Fibroblast of lung (primary cell): Measurements from ENCODE around the gene CLEC16A.

Experiments used
- EZH2 ChIP-seq: IDR thresholded peaks from 2 replicates; pipeline ENCODE4 v1.5.1; 2012; ENCODE audit warnings: low read length, control low read depth, mild to moderate bottlenecking; ENCODE audit errors: missing control alignments
- TF ChIP-seq, protein P1 (sequence below), 2 donors: IDR thresholded peaks in 1 of 2; conservative IDR thresholded peaks in 1 of 2; 1 replicate in 1 of 2; 2 replicates in 1 of 2; pipeline ENCODE4 v1.5.1; 2011 to 2012; ENCODE audit warnings: low read length in 2 of 2, control low read depth in 1 of 2, inconsistent platforms in 1 of 2, low read depth in 1 of 2, mild to moderate bottlenecking in 1 of 2

DNA sequence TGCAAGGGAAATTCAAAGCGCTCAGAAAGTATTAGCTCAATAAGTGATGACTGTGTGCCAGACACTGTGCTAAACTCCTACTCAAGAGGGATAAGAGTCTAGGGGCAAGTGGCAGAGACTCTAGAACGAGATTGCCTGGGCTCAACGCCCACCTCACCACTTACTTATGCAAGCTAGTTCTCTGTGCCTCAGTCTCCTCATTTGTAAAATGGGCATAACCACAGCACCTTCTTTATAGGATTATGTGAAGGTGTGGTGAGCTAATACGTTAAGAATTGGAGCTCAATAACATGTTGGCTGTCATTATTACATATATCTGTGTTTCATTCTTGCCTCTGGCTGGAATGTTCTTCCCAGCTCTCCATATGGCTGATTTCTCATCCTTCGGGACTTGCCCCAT lies 17.5 kb upstream of the CLEC16A start:
- TF ChIP-seq EZH2, result no peak
- TF ChIP-seq, protein P1, sequence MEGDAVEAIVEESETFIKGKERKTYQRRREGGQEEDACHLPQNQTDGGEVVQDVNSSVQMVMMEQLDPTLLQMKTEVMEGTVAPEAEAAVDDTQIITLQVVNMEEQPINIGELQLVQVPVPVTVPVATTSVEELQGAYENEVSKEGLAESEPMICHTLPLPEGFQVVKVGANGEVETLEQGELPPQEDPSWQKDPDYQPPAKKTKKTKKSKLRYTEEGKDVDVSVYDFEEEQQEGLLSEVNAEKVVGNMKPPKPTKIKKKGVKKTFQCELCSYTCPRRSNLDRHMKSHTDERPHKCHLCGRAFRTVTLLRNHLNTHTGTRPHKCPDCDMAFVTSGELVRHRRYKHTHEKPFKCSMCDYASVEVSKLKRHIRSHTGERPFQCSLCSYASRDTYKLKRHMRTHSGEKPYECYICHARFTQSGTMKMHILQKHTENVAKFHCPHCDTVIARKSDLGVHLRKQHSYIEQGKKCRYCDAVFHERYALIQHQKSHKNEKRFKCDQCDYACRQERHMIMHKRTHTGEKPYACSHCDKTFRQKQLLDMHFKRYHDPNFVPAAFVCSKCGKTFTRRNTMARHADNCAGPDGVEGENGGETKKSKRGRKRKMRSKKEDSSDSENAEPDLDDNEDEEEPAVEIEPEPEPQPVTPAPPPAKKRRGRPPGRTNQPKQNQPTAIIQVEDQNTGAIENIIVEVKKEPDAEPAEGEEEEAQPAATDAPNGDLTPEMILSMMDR (conservative IDR thresholded peaks at IDR 0.05 in 1 of 2, IDR thresholded peaks at IDR 0.05 in 1 of 2; ENCODE audit: low read depth in 1 of 2, low read length in 2 of 2), result no peak
